Measurements from ENCODE around the gene ANKS4B.

- no peak for TF ChIP-seq CTCF (IDR thresholded peaks at IDR 0.05)
- no peak for TF ChIP-seq POLR2AphosphoS5 (IDR thresholded peaks at IDR 0.05)
- TF ChIP-seq EP300 (IDR thresholded peaks at IDR 0.05), result no peak
- no peak for TF ChIP-seq POLR2A (IDR thresholded peaks at IDR 0.05; ENCODE audit: low read depth)
Measured at GRCh38 chr16:21224800-21225199, 8.7 kb upstream of the ANKS4B start.
